Activated CD4-positive, alpha-beta T cell treated with anti-CD3 and anti-CD28 coated beads, Interleukin-2, amount 50 U/mL, for 48 hours (primary cell): ENCODE measurements around the gene APOA4.

ENCODE experiments used
- DNase-seq, 2 experiments: peaks; one replicate each; pipeline ENCODE4 v3.0.0-alpha.2; 2020

The APOA4 gene

GRCh38 chr11:116823031-116823843, at the start of gene APOA4:
Gene APOA4, minus strand, starts transcription at chr11:116823304. Its CDS starts 113 bp downstream, at chr11:116823191.
- no peak for DNase-seq

- no peak for DNase-seq
These were observed 48.1 kb upstream of the APOA4 start for GRCh38 chr11:116871248-116871647.

GRCh38 chr11:116870054-116870453, 47.0 kb upstream of the APOA4 start:
- no peak for DNase-seq

- no peak for DNase-seq
These were observed 46.5 kb upstream of the APOA4 start for GRCh38 chr11:116869610-116870009.

GRCh38 chr11:116868066-116868465, 45.0 kb upstream of the APOA4 start:
- no peak for DNase-seq

- DNase-seq: no peak
These were observed 44.5 kb upstream of the APOA4 start for GRCh38 chr11:116867619-116868018.

- DNase-seq: no peak
These were observed 43.8 kb upstream of the APOA4 start for GRCh38 chr11:116866804-116867455.

- DNase-seq: no peak
These were observed 42.6 kb upstream of the APOA4 start for GRCh38 chr11:116865696-116866095.

GRCh38 chr11:116864531-116864930, 41.4 kb upstream of the APOA4 start:
- DNase-seq: no peak

GRCh38 chr11:116862951-116863350, 39.8 kb upstream of the APOA4 start:
- no peak for DNase-seq

- DNase-seq: no peak
These were observed 39.1 kb upstream of the APOA4 start for GRCh38 chr11:116862185-116862584.

GRCh38 chr11:116861539-116861938, 38.4 kb upstream of the APOA4 start:
- DNase-seq: no peak

GRCh38 chr11:116860303-116860702, 37.2 kb upstream of the APOA4 start:
- DNase-seq: no peak

- DNase-seq: no peak
These were observed 36.1 kb upstream of the APOA4 start for GRCh38 chr11:116859175-116859574.

- no peak for DNase-seq
These were observed 34.8 kb upstream of the APOA4 start for GRCh38 chr11:116857936-116858335.

- DNase-seq: no peak
These were observed 34.2 kb upstream of the APOA4 start for GRCh38 chr11:116857316-116857715.

GRCh38 chr11:116856423-116856822, 33.3 kb upstream of the APOA4 start:
- DNase-seq: no peak

- no peak for DNase-seq
These were observed 32.3 kb upstream of the APOA4 start for GRCh38 chr11:116855413-116855812.

GRCh38 chr11:116853461-116854073, 30.5 kb upstream of the APOA4 start:
- peak; percentile 46 to 62 for DNase-seq

- DNase-seq: peak in 1 of 2 experiments; percentile 23
These were observed 29.3 kb upstream of the APOA4 start for GRCh38 chr11:116852261-116853031.

- peak; percentile 34 to 58 for DNase-seq
These were observed 28.5 kb upstream of the APOA4 start for GRCh38 chr11:116851626-116852025.

GRCh38 chr11:116849486-116849885, 26.4 kb upstream of the APOA4 start:
- DNase-seq: no peak

- DNase-seq: no peak
These were observed 26.0 kb upstream of the APOA4 start for GRCh38 chr11:116849060-116849459.
